Fibroblast of gingiva (primary cell): Measurements from ENCODE around the gene ANKRD23.
"Not testable (repeated sequence)": the region's sequence is repeated elsewhere in the genome, so short reads cannot be mapped to it uniquely, and the experiment has no call there.

Experiments used
- DNase-seq: peaks from one replicate; pipeline ENCODE4 v3.0.0-alpha.2; 2011; ENCODE audit warnings: low read depth

ANKRD23 gene

DNA sequence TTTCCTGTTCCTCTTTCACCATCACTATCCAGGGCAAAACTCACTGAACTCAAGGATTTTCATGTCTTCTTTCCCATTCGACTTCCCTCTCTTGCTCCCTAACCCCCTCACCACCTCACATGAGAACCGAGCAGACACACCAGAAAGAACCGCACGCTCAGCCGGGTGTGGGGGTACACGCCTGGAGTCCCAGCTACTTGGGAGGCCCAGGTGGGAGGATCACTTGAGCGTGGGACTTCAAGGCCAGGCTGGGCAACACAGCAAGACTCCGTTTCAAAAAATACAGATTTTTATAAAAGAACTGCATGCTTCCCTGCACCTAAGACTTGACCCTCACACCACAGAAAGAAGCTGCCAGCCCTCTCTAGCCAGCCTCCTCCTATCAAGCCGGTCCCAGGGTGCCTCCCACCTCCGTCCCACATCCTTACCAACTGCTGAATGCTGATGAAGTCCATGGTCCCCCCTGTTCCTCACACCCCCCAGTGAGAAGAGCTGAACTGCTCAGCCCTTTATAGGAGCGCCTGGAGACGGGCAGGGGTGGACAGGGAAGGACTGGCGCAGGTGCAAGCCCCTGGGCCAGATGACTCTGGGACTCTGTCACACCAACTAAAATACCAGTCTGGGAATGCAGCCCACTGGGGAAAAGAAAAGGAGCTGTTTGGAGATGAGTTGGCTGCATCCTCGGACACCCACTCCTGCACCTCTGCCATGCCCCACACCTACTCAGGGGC is at the start of gene ANKRD23:
Gene ANKRD23, minus strand, starts transcription at position 484 of the 731 bp plus-strand sequence. Its CDS starts 29 bp downstream, at position 455.
- no peak for DNase-seq

DNA sequence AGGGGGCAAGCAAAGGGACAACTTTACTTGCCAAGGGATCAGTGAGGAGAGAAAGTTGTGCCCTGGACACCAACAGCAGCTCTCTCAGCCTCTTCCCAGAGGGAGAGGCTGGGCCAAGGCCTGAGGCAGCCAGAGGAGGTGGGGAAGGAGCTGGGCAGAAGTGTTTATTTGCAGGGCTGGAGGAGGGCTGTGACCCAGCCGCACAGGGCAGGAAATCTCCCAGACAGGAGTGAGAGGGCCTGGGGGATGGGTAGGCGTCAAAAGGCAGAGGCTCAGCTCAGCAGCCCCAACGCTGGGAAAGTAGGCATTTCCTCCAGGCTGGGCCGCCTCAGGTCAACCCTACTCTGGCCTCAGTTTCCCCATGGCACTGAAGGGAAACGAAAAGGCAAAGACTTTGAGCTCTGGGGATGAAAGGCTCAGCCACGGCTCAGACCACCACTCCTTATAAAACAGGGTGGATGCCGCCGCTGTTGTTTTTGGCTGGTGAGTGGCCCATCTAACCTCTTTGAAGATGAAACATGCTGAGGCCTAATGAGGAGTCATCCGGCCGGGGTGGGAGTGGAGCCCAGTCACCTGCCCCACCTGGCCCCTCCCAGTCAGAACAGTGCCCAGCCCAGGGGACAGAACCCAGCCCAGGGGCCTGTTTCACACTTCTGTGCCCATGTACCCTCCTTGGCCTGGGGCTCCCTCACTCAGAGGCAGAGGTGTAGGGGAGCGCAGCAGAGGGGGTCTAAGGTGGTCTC is 47.9 kb upstream of the ANKRD23 start:
- DNase-seq = no peak

DNA sequence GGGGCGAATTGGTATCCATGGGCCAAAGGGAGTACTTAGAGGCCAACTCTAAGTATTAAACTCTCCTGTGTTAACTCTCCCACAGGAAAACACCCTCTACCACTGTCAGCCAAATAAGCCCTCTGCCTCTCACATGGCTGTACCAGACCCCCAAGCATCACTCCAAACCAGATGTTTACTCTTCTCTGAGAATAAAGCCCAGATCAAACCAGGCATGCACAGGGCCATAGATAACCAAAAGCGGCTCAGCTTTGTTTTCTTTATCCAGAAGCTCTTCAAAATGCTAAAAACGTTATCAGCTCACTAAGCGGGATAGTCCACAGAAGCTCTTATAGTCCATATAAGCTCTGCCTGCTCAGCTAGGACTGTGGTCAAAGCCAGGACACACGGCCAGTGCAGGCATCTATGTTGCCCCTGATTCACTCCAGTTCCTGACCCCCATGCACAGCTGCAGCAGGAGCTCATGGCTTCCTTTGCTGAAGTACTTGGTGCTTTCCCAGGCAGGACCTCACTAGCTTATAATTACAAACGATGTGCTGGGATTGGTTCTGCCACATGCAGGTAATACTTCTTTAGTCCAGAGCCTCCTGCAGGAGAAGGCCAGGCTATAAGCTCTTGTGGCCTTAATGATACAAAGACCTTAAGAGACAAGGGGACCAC is 47.0 kb upstream of the ANKRD23 start:
- no peak for DNase-seq

DNA sequence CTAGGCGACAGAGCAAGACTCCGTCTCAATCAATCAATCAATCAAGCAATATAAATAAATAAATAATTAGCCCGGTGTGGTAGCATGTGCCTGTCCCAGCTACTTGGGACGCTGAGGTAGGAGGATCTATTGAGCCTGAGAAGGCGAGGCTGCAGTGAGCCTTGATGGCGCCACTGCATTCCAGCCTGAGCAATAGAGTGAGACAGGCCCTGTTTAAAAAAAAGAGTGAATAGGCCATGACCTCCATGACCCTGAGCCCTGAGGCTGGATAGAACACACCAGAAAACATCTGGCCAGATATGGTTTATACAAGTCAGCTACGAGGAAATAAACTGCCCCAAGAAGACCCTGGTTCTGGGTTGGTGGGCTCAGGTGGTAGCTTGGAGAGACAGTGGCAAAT is 46.4 kb upstream of the ANKRD23 start:
- DNase-seq = no peak

DNA sequence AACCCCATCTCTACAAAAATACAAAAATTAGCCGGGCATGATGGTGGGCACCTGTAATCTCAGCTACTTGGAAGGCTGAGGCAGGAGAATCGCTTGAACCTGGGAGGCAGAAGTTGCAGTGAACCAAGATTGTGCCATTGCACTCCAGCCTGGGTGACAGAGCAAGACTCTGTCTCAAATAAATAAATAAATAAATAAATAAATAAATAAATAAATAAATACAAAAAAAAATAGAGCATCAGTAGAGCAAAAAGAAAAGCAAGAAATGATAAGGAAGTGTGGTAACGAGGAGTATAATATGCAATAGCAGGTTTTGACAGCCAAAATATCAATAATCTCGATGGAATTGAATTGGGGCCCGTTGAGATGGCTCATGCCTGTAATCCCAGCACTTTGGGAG is 45.7 kb upstream of the ANKRD23 start:
- DNase-seq = not testable (repeated sequence)

DNA sequence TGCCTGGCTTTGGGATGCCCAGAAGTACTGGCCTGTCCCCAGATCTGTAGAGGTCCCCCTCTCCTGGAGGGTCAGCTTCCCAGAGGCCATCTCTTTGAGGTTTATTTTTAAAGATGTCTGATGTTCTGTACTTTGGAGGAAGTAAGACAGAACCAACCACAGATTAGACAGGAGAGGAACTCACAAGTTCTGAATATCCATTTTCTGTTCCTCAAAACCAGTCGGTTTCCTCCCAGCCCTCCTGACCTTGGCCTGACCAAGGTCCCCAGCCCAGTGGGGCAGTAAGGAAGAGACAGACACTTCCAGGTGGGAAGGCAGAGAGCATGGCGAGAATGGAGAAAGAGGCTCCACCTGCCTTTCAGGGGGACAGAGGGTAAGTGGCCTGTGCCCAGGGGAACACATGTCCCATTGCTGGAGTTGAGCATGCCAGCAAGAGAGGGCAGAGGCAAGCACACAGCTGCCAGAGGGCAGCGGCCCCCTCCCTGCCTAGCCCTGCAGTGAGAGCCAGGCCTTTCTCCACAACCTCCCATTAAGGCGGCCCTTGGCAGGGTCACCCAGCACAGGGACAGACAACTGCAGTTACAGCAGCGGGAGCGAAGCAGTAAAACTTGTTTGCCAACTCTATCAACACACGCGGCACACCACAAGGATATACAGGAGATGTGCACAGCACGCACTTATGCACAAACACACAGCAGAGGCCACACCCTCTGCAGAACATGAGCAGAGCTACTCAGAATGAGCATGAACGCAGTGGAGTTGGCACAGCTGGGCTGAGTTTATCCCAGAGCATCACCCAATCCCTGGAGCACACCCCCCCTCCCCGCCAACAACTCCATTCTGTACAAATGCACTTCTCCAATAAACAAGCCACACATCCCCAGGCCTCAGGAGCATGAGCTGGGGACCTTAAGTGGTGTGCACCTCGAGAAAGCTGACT is 44.5 kb upstream of the ANKRD23 start:
- no peak for DNase-seq

DNA sequence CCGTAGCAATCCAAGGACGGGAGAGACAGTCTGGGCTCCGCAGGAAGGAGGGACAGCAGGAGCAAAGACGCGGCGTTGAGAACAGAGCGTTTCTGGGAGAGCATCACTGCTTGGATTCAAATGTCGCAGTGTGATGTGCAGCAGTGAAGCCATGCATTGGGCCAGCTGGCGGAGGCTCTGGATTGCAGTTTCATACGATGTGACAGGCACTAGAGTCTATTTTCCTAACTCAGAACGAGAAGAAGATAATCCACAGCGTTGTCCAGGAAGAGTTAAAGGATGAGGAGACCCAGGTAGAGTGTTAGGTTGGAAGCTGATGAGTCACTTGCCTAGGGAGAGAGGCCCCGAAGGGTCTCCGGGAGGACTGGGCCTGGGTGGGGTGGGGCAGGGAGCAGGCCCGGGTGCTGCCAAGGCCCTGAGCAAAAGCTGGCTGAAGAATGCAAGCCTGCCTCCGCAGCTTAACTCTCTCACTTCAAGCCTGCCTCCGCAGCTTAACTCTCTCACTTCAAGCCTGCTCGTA is 43.7 kb upstream of the ANKRD23 start:
- DNase-seq = no peak

DNA sequence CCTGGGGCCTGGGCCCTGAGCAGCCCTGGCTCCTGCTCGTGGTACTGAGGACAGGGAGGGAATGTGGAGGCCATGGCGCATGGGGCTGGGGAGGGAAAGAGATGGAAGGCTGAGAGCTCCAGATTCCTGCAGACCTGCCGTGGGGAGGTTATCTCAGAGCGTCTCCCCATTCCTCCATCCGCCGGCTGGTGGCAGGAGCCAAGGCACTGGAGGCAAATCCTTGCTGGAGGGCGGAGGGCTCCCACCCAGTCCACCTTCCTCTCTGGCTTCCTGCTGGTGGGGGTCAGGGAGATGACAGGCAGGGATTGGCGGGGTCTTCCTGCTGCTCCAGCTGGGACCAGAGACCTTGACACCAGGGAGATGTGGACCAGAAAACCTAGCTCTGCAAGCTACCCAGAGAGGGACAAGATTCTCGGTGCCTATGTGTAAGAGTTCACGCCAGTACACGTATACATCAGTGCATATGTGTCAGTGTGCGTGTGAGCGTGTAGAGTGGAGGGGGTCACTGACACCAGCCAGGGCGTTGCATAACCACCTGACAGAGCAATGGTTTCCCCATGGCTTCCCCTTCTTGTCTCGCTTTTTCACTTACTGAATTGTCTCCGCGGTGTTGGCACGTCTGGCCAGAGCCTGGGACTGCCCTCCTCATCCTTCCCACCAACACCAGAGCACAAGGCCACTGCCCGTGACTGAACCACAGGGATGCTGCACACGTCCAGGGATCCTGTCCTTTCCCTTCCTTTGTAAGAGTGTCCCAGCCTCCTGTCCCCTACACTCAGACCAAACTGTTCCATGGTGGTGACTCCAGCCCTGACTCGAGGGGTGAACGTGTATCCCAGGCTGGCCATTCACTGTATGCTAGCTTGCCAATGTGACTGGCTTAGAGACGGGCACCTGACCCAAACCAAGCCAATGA is 41.9 kb upstream of the ANKRD23 start:
- DNase-seq = no peak

DNA sequence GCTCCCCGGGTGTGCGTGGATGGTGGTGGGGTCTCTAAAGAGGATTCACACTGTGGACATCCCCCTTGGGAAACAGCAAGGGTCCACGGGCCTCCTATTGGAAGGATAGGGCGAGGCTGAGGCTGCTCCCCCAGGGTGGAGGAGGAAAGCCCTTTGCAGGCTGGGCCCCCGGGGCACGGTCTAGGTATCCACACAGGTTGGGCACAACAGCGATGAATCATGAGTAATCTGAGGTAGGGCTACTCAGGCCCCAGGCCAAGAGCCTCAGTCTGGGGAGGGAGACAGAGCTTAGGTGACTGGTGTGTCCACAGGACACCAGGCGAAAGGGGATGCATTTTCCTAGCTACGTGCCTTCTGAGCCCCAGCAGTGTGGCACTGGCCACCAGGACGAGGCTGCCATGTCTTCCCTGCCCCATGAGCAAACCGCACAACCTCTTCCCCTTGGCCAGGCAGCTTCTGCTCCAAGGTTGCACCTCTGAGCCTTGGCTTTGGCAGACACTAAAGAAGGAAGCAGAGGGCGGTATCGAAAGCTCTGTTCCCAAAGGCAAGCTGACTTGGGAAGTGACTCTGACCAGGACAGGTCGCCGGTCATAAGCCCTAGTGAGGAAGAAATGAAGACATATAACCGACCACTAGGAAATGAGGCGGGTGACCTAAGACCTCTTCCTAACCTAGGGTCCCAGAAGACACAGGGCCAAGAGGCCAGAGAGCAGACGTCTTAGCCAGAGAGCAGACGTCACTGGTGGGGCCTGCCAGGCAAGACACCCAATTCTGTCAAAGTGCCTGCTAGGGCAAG is 40.7 kb upstream of the ANKRD23 start:
- no peak for DNase-seq

DNA sequence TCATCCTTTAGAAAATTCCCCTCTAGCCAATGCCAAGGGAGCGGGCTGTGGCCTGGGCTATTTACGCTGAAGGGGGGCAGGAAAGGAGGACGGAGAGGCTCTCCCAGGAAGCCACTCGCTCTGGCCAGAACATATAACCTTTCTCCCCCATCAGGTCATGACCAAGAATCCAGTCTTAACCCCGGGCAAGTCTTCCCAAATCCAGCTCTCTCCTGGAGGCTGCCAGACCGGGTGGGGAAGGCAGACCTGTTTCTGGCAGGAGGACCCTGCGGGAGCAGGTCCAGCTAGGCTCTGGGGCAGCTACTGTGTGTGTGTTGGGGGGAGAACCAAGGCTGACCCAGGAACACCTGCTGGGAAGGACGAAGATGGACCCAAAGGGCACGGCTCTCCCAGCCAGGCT is 39.5 kb upstream of the ANKRD23 start:
- DNase-seq = no peak

DNA sequence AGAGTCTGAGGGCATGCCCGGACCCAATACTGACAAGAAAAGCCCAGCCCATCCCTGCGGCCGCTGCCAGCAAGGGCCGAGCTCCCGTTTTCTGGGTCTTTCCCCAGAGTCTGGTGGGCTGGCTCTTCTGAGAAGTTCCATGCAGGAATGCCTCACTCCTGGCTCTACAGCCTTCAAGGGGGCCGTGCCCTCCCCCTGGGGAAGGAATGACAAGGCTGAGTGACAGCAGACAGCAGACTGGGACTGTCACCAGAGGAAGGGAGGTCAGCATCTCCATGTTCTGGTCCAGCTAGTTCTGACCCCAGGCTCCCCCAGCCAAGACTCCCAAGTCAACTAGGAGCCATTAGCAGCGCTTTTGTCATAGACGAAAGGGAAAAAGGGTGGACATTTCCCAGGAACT is 39.1 kb upstream of the ANKRD23 start:
- DNase-seq = no peak

DNA sequence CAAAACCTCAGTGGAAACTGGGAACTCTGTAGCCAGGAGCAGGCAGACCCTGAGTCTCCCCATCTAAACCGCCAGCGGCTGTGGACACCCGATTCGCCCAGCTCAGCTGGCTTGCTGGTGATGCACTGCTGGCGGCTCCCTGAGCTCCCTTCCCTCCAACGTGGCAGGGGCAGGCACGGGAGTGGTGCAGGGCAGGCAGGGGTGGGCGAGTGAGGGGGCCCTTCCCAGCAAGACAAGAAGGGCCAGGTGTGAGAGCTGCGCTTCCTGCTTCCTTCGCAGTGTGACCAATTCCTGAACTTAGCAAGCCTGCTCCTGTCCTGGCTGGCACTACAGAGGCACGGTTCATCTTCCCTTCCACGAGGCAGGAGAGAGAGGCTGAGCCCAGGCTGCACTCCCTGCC is 38.4 kb upstream of the ANKRD23 start:
- DNase-seq = no peak

DNA sequence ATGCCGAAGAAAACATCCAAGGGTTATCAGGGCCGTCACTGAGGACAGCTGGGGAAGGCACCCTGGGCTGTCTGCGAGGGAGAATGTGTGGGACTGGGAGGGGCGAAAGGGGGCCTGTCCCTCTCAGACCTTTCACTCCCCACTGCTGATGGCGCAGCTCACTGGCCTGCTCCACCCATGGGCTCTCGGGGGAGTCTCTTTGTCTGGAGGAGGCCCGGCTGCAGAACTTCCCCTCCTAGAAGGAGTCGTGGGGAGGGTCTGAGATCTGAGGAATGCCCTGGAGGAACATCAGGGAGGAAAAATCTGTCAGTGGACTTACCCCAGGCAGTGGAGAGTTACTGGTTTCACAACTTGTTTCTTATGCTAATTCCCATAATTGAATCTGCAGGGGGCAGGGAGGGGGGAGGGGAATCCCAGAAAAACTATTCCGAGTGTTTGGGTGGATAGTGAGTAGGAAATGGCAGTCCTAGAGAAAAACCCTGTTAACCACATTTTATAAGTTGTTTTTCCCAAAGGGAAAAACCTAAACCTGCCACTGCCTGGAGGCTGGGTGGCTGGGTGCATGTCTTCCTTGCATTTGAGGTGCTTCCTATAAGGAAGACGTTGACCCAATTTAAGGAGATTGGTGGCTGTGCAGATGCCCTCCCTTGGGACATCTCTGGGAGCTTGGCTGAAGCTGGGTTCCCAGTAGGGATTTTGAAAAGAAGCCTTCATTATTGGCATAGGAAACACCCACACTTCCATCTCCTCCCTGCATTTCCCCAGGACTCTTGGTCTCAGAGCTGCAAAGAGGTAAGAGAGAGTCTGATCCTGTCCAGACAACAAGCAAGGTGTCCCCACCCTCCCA is 37.8 kb upstream of the ANKRD23 start:
- no peak for DNase-seq

DNA sequence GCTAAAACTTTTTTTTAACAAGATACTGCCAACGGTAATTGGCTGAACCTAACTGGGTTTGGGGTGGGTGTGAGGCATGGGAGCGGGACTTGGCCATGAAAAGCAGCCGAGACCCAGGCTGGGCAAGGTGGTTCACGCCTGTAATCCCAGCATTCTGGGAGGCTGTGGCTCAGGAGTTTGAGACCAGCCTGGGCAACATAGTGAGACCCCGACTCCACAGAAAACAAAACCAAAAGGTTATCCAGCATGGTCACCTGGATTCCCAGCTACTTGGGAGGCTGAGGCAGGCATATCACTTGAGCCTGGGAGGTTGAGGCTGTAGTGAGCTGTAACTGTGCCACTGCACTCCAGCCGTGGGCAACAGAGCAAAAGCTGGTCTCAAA is 37.1 kb upstream of the ANKRD23 start:
- no peak for DNase-seq

DNA sequence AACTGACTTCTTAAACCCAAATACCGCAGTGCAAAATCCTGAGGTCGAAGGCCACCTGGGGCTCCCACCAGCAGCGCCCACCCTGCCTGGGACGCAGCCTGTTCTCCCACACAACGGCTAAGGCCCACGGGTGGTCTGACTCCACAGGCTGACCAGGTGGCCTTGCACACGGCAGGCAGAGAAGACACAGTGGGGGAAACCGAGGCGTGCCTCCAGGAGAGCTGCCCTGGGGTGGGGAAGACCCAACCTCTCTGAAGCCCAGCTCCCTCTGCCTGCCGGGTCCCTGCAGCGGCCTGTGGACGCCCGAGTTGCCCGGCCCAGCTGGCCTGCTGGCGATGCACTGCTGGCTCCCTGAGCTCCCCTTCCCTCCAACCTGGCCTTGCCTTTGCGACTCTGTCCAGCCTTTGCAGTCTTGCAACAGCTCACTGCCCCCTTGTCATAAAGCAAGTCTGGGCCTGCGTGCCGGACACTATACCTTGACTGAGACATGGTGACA is 35.8 kb upstream of the ANKRD23 start:
- DNase-seq = no peak

DNA sequence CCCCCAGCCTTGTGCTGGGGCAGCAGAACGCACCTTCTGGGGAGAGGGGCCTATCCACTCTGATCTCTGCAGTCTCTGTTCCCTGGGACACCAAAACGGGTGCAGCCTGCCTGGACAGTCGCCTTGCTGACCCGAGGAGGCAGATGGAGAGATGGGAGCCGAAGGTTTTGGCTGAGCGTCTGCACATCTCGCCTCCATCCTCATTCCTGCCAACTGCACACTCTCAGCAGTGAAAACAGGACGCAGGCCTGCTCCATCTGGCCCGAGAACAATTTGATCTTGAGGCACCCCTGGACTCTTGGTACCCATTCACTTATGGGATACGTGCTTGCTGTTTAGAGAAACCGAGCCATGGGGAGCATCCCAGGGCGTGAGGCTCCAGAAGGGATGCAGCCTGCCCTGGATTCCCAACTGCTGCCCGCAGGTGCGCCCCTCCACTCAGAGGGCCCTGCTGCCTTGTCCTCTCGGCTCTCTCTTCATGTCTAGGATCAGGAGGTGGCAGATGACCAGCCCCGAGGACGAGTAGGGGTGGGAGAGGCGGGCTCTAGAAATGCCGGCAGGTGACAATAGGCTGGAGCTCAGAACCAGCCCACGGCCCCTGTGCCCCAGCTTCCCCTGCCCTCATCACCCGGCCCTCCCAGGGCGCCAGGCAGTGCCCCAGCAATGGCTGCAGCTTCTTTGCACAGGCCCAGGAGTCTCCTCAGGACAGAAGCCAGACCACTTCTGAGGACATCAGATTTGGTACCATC is 35.1 kb upstream of the ANKRD23 start:
- DNase-seq = no peak

DNA sequence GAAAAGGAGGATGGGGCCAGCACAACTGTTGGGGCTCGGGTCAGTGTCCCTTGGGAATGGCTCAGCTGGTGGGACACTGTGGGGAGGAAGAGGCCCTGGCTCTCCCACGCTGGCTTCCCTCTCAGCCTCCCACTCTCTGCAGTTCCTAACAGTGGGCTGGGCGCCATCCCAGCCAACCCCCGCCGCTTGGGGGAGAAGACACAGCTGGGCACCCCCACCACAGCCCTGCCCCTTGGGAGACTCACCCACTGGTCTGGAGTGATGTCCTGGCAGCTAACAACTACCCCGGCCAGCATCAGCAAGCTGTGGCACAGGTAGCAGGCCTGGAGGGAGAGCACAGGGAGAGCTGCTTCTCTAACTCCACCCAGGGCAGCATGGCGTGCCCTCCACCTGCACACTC is 34.4 kb upstream of the ANKRD23 start:
- DNase-seq = no peak

DNA sequence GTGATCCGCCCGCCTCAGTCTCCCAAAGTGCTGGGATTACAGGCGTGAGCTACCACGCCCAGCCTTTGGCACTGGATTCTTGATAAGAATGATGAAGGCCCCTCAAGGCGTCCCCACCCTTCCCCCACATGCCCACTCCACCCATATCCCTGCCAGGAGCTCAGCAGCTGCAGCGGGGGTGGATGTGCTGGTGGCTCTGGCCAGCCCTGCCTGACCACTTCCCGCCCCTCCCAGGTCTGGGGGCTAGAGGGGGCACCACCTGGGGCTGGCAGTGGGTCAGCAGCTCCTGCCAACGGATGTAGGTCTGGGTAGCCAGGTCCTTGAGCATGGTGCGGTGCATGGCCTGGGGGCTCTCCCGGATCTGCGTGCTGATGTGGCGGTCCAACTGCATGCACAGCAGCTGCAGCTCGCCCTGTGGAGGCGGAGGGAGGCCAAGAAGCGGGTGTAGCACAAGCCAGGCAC is 33.8 kb upstream of the ANKRD23 start:
- DNase-seq = no peak
